Hypothalamus (tissue), 51 donors: ENCODE results near the gene BPIFB4.
"Not testable (repeated sequence)": the region's sequence is repeated elsewhere in the genome, so short reads cannot be mapped to it uniquely, and the experiment has no call there.

ENCODE experiments used
- DNase-seq, 51 donors: peaks; one replicate each; lab custom pipeline; 2025; lab: John Stamatoyannopoulos, UW

Gene BPIFB4

GRCh38 chr20:33083544-33084340 lies 4.3 kb downstream of the BPIFB4 start:
- no peak for DNase-seq

DNA sequence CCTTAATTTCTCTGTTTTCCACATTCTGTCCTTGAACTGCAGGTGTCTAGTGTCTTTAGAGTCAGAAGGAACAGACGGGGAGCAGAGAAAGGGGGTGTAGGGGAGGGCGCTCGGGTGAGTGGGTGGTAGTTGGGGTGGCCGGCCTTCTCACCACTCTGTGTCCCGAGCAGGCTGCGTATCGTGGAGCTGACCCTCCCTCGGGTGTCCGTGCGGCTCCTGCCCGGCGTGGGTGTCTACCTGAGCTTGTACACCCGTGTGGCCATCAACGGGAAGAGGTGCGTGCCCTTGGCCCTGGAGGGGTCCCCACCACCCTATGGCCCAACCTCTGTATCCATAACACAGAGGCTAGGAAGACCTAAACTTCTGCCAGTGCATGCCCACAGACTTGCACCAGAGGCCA lies 5.3 kb downstream of the BPIFB4 start:
- no peak for DNase-seq

- no peak for DNase-seq
Measured at GRCh38 chr20:33086052-33086722, 6.7 kb downstream of the BPIFB4 start.

DNA sequence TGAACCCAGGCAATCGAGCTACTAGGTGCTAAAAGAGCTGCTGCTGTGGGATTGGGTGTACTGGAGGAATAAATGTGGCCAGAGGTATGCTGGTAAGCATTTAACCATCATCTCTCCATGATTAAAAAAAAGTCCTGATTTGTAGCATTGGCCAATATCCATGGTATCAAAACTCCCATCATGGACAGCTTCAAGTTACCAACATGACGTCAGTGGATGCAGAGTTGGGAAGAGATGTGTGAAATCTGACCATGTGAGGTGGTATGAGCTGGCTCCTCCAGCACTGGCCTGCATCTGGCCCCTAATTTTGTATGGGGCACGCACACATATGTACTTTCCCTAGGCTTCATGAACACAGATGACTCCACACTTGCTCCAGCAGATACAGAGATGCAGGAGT lies 11.7 kb downstream of the BPIFB4 start:
- DNase-seq: no peak

- no peak for DNase-seq
Measured at GRCh38 chr20:33091693-33092092, 12.2 kb downstream of the BPIFB4 start.

GRCh38 chr20:33092361-33092760 lies 12.9 kb downstream of the BPIFB4 start:
- no peak for DNase-seq

GRCh38 chr20:33093074-33093473 lies 13.6 kb downstream of the BPIFB4 start:
- no peak for DNase-seq

GRCh38 chr20:33093582-33093981 lies 14.1 kb downstream of the BPIFB4 start:
- DNase-seq: no peak

- no peak for DNase-seq
Measured at GRCh38 chr20:33095249-33095648, 15.8 kb downstream of the BPIFB4 start.

- DNase-seq: peak in 43 of 51 donors; percentile 2 to 79 (median 44)
Measured at GRCh38 chr20:33095902-33096584, 16.6 kb downstream of the BPIFB4 start.

- DNase-seq: peak in 8 of 51 donors; percentile 2 to 34 (median 6)
Measured at GRCh38 chr20:33097001-33097400, 17.6 kb downstream of the BPIFB4 start.

- no peak for DNase-seq
Measured at GRCh38 chr20:33099843-33100538, 20.5 kb downstream of the BPIFB4 start.

- no peak for DNase-seq
Measured at GRCh38 chr20:33103556-33103955, 24.1 kb downstream of the BPIFB4 start.

DNA sequence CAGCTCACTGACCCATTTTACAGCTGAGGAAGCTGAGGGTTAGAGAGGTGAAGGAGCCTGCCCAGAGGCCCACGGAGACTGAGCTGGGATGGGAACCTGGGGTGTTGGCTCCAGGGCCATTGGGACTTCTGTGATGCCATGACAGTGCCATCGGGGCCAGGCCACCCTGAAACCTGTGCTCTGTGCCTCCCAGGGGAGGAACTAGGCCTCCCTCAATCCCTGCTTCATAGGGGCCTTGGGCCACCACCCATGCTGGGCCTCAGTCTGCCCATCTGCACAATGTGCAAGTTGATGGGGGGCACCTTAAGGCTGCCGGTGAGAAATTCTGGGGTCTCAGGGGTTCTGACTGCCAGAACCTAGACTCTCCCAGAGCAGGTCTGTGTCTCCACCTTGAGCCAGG lies 24.9 kb downstream of the BPIFB4 start:
- DNase-seq: no peak

- DNase-seq: no peak
Measured at GRCh38 chr20:33105316-33105924, 26.0 kb downstream of the BPIFB4 start.

GRCh38 chr20:33106058-33106620 lies 26.7 kb downstream of the BPIFB4 start:
- not testable (repeated sequence) for DNase-seq

DNA sequence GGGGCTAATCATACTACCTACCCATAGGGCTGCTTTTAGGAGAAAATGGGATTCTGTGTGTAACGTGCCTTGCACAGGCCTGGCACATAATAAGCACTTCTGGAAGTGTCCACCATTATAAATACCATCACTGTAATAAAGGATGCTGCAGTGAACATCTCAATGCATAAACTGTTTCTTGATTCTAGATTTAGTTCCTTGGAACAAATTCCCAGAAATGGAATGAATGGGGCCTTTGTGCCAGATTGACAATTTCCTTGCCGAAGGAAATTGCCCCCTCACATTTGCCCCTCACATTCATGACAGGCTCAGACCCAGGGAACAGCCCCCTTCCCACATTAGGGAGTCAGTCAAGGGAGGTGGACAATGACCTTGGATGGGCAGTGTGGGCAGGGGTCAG lies 29.2 kb downstream of the BPIFB4 start:
- no peak for DNase-seq

DNA sequence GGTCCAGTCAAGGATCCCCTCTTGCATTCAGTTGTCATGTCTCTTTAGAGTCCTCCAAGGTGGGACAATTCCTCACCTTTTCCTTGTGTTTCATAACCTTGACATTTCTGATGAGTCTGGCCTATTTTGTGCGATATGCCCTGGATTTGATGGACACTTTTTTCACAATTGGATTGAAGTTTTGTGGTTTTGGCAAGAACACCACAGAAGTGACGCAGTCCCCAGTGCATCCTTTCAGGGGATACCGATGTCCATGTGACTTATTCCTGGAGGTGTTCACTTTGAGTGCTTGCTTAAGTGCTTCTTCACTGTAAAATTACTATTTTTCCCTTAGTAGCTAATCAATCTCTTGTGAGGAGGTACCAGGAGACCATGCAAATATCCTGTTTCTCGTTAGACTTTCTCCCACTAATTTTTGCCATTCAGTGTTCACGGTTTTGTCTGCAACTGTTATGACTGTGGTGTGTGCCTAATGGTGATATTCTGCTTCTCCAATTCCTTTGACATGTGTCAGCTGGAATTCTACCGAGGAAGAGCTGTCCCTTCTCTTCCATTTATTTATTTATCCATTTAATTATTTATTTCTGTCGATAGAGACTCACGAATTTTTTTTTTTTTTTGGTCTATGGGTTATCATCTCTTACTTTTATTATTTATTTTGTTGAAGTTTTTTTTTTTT lies 30.8 kb downstream of the BPIFB4 start:
- no peak for DNase-seq

DNA sequence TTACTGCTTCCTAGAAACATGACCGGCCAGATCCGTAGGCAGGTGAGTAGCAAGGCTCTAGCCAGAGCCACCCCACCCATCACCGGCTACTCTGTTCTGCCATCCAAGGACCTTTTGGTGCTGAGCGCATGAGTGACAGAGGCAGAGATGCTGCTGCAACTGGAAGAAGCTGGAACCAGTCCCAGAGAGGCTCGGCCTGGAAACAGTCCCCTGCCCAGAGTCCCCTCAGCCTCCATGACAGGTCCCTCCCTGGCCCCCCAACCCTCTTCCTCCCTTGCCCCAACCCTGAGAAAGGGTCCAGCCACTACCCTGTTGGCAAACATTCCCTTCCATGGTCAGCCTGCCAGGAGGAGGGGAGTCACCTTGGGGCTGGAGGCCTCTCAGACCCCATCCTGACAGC lies 31.9 kb downstream of the BPIFB4 start:
- no peak for DNase-seq
